GM21367 (cell line): Measurements from ENCODE around the gene ENO2.
"Not testable (repeated sequence)": the region's sequence is repeated elsewhere in the genome, so short reads cannot be mapped to it uniquely, and the experiment has no call there.

ENCODE experiments used
- ATAC-seq: cut with Tn5 transposase; IDR thresholded peaks from one replicate; pipeline ENCODE4 v1.9.1; 2021; ENCODE audit not compliant: unreplicated experiment

The ENO2 gene

GRCh38 chr12:6914246-6914946 lies at the start of gene ENO2:
Gene ENO2, plus strand, starts transcription at chr12:6914580. Its CDS starts 1,253 bp downstream, at chr12:6915833.
- no peak for ATAC-seq

- not testable (repeated sequence) for ATAC-seq
These were observed 49.1 kb upstream of the ENO2 start for GRCh38 chr12:6865307-6865706.

- ATAC-seq = no peak
These were observed 48.0 kb upstream of the ENO2 start for GRCh38 chr12:6866163-6866919.

- peak; percentile 6 for ATAC-seq
These were observed 47.4 kb upstream of the ENO2 start for GRCh38 chr12:6866920-6867412.

GRCh38 chr12:6867413-6868210 lies 46.8 kb upstream of the ENO2 start, which contains the start of gene TPI1:
Gene TPI1, plus strand, starts transcription at chr12:6867531. Its CDS starts 36 bp downstream, at chr12:6867567.
- ATAC-seq = peak; percentile 30

- ATAC-seq = no peak
These were observed 46.0 kb upstream of the ENO2 start for GRCh38 chr12:6868211-6869048.

- no peak for ATAC-seq
These were observed 45.0 kb upstream of the ENO2 start for GRCh38 chr12:6869049-6870021.

- not testable (repeated sequence) for ATAC-seq
These were observed 44.1 kb upstream of the ENO2 start for GRCh38 chr12:6870304-6870703.

GRCh38 chr12:6871052-6871957 lies 43.1 kb upstream of the ENO2 start:
- no peak for ATAC-seq

GRCh38 chr12:6872073-6873048 lies 42.0 kb upstream of the ENO2 start:
- ATAC-seq = peak; percentile 28

GRCh38 chr12:6873094-6874014 lies 41.0 kb upstream of the ENO2 start, which contains the start of gene SPSB2:
Gene SPSB2, minus strand, starts transcription at chr12:6873303. Its CDS starts 402 bp downstream, at chr12:6872901.
- peak; percentile 61 for ATAC-seq

- ATAC-seq = not testable (repeated sequence)
These were observed 40.4 kb upstream of the ENO2 start for GRCh38 chr12:6874015-6874368.

- not testable (repeated sequence) for ATAC-seq
These were observed 34.6 kb upstream of the ENO2 start for GRCh38 chr12:6879824-6880223.

GRCh38 chr12:6883252-6883651 lies 31.1 kb upstream of the ENO2 start:
- ATAC-seq = no peak

- no peak for ATAC-seq
These were observed 30.7 kb upstream of the ENO2 start for GRCh38 chr12:6883683-6884082.

- no peak for ATAC-seq
These were observed 29.8 kb upstream of the ENO2 start for GRCh38 chr12:6884539-6884938.
